Measurements from ENCODE around the gene DOCK2. TPM values are rescaled to one million over a fixed set of nuclear protein-coding genes. Genes with fewer than 3 reads are reported as not detected.

Gene DOCK2
- total RNA-seq, 1 donor from 2014 or later: 11.5 TPM

GRCh38 chr5:169694091-169694625 lies 57.1 kb downstream of the DOCK2 start:
- DNase-seq: no peak

- no peak for DNase-seq
These were observed 58.0 kb downstream of the DOCK2 start for GRCh38 chr5:169695025-169695625.

DNA sequence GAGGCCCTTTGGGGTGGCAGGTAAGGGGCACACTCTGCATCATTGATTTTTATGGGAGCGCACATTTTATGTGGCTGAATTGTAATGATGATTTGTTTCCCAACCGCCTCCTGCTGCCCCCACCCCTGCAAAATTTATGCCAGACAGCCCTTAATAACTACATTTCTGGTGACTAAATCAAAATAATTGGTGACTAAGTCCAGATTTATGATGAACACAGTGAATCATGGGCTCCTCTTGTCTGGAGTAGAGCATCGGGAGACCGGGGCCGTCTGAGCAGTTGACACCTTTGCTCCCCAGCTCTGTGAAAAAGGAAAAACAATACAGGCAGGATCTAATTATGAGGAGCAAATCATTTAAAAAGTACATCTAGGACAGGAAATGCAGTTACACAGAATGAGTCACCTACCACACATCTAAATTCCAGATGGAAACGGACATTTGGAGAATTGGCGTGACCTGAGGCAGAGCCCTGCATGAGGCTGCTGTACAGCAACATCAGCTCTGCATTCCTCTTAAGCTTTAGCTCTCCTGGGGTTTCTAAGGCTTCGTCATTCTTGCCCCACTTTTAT lies 58.9 kb downstream of the DOCK2 start:
- DNase-seq: peak; percentile 3

DNA sequence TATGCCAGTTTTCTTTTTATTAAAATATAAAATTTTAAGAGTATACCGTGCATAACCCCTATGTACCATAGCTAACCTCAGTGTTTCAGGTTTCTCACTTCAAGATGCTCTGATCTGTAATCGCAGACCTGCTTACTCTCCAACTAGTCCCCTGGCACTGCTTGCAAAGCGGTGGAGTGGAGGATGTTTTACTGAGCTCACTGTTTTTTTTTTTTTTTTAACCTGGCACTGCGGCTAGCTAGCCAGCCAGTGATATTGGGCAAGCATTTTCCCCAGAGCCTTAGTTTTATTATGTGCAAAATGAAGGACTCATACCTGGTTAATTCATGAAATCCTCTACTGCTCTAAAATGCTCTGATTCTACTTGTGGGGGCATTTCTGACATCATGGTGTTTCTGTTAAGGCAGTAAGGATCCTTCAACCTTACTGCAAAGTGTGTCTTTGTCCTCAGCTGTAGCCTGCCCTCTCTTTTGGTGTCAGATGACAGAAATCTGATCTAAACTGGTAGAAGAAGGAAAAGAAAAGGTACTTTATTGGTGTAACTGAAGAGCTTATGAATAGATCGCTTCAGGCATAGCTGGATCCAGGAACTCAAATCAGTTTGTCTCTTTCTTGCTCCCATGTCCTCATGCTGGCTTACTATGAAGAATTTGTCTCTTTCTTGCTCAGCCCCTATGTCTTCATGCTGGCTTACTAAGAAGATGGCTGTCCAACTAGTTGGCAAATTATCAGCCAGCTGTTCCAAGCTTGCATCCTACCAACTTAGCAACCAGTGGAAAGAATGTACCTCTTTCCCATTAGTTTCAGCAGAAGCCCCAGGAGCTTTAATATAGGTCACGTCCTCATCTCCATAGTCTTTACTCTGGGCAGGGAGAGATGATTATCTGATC lies 59.8 kb downstream of the DOCK2 start:
- no peak for DNase-seq

DNA sequence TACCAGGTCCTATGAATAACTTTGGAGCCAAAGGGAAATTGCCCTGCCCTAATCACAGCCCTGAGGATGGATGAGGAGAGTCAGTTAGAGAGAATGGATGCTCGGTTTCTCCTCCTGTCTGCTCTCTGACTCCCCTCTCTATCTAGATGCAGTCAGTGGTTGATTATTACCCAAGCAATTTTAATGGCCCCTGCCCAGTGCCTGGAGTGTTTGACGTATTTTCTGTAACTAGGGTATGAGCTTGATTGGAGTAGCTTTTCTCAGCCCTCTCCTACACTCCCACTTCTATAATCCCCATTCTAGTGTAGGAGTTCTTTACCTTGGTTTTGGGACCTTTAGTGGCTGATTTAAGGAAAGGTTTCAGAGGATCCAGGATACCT lies 60.4 kb downstream of the DOCK2 start:
- no peak for DNase-seq

DNA sequence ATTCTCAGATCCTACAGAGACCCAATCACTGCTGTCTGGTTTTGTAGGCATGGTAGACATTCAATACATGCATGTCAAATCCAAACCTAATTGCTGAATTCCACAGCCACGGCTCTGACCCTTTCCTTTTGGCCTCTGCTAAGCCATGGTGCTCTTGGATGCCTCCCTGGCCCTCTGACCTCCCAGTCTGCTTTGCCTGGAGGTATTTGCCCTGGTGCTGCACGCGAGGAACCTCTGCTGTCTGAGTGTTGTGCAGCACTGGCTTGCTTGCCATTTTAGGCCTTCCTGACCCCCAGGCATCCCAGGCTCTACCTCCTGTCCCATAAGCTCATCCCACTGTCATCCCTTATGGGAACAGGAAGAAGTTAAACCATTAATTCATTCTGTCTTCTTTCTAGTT lies 60.9 kb downstream of the DOCK2 start:
- no peak for DNase-seq

DNA sequence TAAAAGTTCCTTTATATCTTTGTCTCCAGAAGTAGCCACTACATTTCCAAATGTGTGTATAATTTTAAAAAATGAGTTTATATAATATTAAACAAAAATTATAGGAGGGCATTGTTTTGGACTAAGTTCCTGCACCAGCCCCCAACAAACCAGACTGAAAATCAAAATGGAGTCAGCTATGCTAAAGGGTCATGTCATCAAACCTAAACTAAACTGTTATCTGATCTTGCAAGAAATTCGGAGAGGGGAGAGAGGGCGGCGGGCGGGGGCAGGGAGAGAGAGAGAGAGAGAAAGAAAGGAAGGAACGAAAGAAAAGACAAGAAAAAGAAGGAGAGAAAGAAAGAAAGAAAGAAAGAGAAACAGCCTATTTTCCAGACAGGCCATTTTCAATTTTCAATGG lies 63.5 kb downstream of the DOCK2 start:
- DNase-seq: no peak

- peak; percentile 59 for DNase-seq
These were observed 64.9 kb downstream of the DOCK2 start for GRCh38 chr5:169701910-169702451.

GRCh38 chr5:169702693-169703481 lies 65.8 kb downstream of the DOCK2 start:
- peak; percentile 39 for DNase-seq

DNA sequence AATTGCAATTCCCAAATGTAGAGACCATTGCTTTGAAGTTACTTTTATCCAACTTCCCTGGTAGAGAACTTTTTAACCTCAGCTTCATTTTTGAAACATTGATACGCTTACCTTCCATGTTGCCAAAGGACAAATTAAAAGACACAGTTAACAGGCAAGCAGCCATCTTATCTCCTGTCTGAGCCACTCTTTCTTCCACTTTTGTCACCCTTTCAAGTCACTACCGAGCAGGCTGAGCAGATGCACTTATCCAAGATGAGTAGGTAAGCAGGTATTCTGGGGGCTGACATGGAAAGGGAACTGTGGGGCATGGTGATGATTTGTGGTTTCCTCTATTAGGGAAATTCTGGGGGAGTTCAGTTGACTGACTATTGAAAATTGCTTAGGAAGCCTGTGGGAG lies 66.7 kb downstream of the DOCK2 start:
- no peak for DNase-seq

GRCh38 chr5:169705322-169705721 lies 68.2 kb downstream of the DOCK2 start:
- no peak for DNase-seq

DNA sequence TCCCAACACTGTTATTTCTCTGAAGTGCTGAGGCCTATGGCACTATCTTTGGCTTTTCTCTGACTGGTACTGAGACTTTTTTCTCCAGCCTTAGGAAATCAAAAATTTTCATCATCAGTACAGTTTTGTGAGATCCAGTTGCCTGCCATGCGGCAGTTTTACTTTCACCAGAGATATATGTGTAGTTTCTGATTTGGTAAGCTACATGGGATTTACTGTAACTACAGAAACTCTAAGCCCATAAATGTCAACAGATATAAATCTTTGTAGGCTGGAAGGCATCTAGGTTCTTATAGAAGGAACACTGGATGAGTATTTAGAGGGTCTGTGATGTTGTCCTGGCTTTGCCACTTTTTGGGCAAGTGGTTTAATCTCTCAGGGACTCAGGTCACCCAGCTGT lies 69.0 kb downstream of the DOCK2 start:
- DNase-seq: no peak

GRCh38 chr5:169706758-169707450 lies 69.8 kb downstream of the DOCK2 start:
- DNase-seq: no peak

GRCh38 chr5:169707686-169708085 lies 70.6 kb downstream of the DOCK2 start:
- DNase-seq: no peak

DNA sequence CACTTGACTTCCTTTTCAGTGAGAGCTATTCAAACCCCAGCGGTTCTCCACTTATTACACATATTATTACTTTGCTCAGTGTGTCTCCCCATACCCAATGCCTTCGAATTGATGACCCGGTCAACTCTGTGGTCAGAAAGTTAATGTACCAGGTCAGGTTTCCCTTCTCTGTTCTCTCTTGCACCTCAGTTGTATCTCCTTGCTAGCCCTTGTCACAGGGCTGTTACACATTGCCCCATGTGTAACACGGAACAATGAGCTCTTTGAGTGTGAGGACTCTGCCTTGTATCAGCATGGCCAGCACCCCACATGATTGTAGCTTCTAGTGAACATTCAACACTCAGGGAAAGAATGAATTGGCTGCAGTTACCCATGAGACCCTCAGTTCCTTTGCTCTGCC lies 73.6 kb downstream of the DOCK2 start:
- DNase-seq: no peak

GRCh38 chr5:169711551-169712225 lies 74.6 kb downstream of the DOCK2 start:
- DNase-seq: no peak

GRCh38 chr5:169712428-169712827 lies 75.4 kb downstream of the DOCK2 start:
- DNase-seq: no peak

GRCh38 chr5:169716287-169716686 lies 79.2 kb downstream of the DOCK2 start:
- DNase-seq: peak; percentile 5

DNA sequence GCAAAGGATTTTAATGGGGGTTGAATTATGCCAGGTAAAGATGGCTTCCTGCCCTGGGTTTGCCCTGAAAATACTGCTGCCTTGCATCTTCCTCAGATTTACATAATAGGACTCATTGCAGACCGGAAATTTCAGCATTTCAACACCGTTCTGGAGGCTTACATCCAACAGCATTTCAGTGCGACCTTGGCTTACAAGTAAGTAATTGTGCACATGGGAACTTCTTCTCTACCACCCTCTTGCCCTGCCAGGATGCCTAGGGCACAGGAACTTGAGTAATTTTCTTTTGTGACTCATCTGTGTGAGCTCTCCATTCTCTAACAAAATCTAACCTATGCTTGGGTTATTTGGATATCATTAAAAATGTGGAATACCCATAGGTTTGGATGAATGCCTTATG lies 80.2 kb downstream of the DOCK2 start:
- no peak for DNase-seq

DNA sequence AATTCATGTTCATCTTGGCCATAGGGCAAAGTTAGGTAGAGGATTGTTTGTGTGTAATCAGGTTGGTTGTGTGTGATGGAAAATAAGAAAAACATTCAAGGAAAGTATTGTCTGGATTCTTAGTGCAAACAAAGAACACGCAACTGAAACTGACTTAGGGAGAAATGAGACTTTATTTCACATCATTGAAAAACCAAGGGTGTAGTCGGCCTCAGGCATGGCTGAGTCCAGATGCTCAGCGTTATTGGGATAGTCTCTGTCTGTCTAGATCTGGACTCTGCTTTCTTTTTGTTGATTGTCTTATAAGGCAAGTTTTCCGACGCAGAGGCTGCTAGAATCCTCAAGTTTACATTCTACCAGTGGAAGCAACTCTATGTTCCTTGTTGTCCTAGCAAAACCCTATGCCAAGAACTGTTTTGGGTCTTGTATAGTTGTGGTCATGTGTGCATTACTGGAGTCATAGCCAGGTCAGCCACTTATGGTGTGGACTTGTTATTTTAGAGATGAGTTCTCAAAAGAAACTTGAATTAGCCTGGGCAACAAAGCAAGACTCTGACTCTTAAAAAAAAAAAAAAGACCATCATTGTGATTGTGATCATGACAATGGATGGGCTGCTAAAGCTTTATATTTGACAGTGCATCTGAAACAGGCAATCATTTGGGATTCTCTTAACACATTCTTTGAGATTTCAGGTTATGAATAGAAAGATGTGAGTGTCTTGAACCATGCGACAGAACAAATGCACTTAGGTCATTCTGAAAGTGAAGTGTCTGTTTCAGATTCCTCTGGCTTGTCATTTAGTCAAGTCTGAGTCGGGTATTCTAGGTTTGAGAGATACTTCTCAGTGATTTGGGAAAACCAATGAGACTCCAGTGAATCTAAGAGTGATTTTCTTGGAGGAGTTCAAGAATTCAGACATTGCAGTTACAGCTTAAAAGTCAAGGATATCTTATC lies 82.6 kb downstream of the DOCK2 start:
- no peak for DNase-seq
